Adipose tissue (tissue), 3 donors: ENCODE data around the gene NHLRC4. TPM values are rescaled to one million over a fixed set of nuclear protein-coding genes. Genes with fewer than 3 reads are reported as not detected.
A peak's percentile ranks its signal among the peaks of the same experiment; 100 is the strongest.

Source experiments
- H3K27ac ChIP-seq: one replicate; pipeline ENCODE4 v1.5.1; 2013; ENCODE audit warnings: low read depth, low read length
- WGBS, 3 donors: extraction: QIAGEN DNeasy Blood & Tissue Kit; methylation state at CpG; one replicate each; pipeline ENCODE4 v1.1.7; 2013; 5-methylcytosine and 5-hydroxymethylcytosine counted together
- polyA plus RNA-seq, 3 donors: library from polyadenylated mRNA; stranded (reverse); fragments of 200-250 nt; gene quantifications; one replicate each; pipeline ENCODE4 v1.2.3, GENCODE V29; 2013
- donor health status: healthy with polysubstance abuse.
- donor health status: Bipolar disorder and iron deficiency.
- donor health status: healthy.

NHLRC4 gene
- 1 to 10 TPM in 1 of 3 donors, under 1 TPM in 2; 0.22 to 1.3 (median 0.61) TPM for polyA plus RNA-seq

GRCh38 chr16:566475-567372, at the start of gene NHLRC4:
Gene NHLRC4, plus strand, starts transcription at chr16:567005. Its CDS starts 1,043 bp downstream, at chr16:568048.
- WGBS, 3 donors: 19 to 46% (median 21%) methylated on average over 24 to 26 of the region's 26 CpGs
- H3K27ac ChIP-seq: no peak within 1 kb of the TSS

- no peak overlapping the region for H3K27ac ChIP-seq
- 79 to 93% (median 90%) methylated on average over 9 of the region's 9 CpGs for WGBS, 3 donors
Measured at GRCh38 chr16:518858-519257, 47.9 kb upstream of the NHLRC4 start.

- WGBS, 3 donors: 89 to 93% (median 93%) methylated on average over 19 of the region's 19 CpGs
- no peak overlapping the region for H3K27ac ChIP-seq
Measured at GRCh38 chr16:519425-519824, 47.4 kb upstream of the NHLRC4 start.

GRCh38 chr16:519841-520687, 46.7 kb upstream of the NHLRC4 start:
- no peak overlapping the region for H3K27ac ChIP-seq
- 92 to 95% (median 95%) methylated on average over 35 of the region's 35 CpGs for WGBS, 3 donors

GRCh38 chr16:520847-521246, 46.0 kb upstream of the NHLRC4 start:
- 93 to 97% (median 94%) methylated on average over 12 to 13 of the region's 13 CpGs for WGBS, 3 donors
- no peak overlapping the region for H3K27ac ChIP-seq

- no peak overlapping the region for H3K27ac ChIP-seq
- WGBS, 3 donors: 76 to 84% (median 80%) methylated on average over 33 to 34 of the region's 34 CpGs
Measured at GRCh38 chr16:521381-522210, 45.2 kb upstream of the NHLRC4 start.

GRCh38 chr16:522320-523096, 44.3 kb upstream of the NHLRC4 start:
- WGBS, 3 donors: 71 to 76% (median 76%) methylated on average over 23 of the region's 23 CpGs
- no peak overlapping the region for H3K27ac ChIP-seq

GRCh38 chr16:523097-523741, 43.6 kb upstream of the NHLRC4 start:
- no peak overlapping the region for H3K27ac ChIP-seq
- 93 to 94% (median 93%) methylated on average over 22 of the region's 22 CpGs for WGBS, 3 donors

GRCh38 chr16:524274-525040, 42.3 kb upstream of the NHLRC4 start:
- 80 to 82% (median 81%) methylated on average over 23 to 24 of the region's 24 CpGs for WGBS, 3 donors

GRCh38 chr16:525123-525519, 41.7 kb upstream of the NHLRC4 start:
- 91 to 95% (median 95%) methylated on average over 8 of the region's 8 CpGs for WGBS, 3 donors
- H3K27ac ChIP-seq: no peak overlapping the region

More at GRCh38 chr16:524274-525040, 42.3 kb upstream of the NHLRC4 start:
- H3K27ac ChIP-seq: no peak overlapping the region

- no peak overlapping the region for H3K27ac ChIP-seq
- 66 to 73% (median 70%) methylated on average over 13 of the region's 13 CpGs for WGBS, 3 donors
Measured at GRCh38 chr16:525520-526180, 41.2 kb upstream of the NHLRC4 start.

- WGBS, 3 donors: 6 to 9% (median 7%) methylated on average over 23 to 26 of the region's 26 CpGs
- peak overlapping the region; percentile 48 for H3K27ac ChIP-seq
Measured at GRCh38 chr16:526181-527014, 40.4 kb upstream of the NHLRC4 start.

- H3K27ac ChIP-seq: peak within 1 kb of the TSS; percentile 71
- 0% methylated on average over 73 to 129 of the region's 129 CpGs for WGBS, 3 donors
Measured at GRCh38 chr16:527015-527903, 39.5 kb upstream of the NHLRC4 start, which contains the start of gene CAPN15. Gene CAPN15, plus strand, starts transcription at chr16:527712. Its CDS starts 19,127 bp downstream, at chr16:546839.
